Activated T-cell treated with anti-CD3 and anti-CD28 coated beads for 24 hours (primary cell): Measurements from ENCODE around the gene MAP3K6.

ENCODE experiments used
- DNase-seq: peaks from one replicate; pipeline ENCODE4 v3.0.0-alpha.2; 2020; ENCODE audit warnings: low read depth

The MAP3K6 gene

GRCh38 chr1:27333717-27334279 lies 33.0 kb downstream of the MAP3K6 start:
- no peak for DNase-seq

GRCh38 chr1:27332536-27333281 lies 34.1 kb downstream of the MAP3K6 start:
- DNase-seq: no peak

GRCh38 chr1:27331922-27332321 lies 34.8 kb downstream of the MAP3K6 start:
- DNase-seq: no peak

GRCh38 chr1:27331426-27331825 lies 35.3 kb downstream of the MAP3K6 start:
- no peak for DNase-seq

GRCh38 chr1:27330786-27331185 lies 36.0 kb downstream of the MAP3K6 start:
- DNase-seq: no peak

- DNase-seq: no peak
These were observed 38.8 kb downstream of the MAP3K6 start for GRCh38 chr1:27327964-27328363.

GRCh38 chr1:27325286-27325685 lies 41.5 kb downstream of the MAP3K6 start:
- DNase-seq: no peak

GRCh38 chr1:27322569-27323240 lies 44.1 kb downstream of the MAP3K6 start:
- DNase-seq: no peak

GRCh38 chr1:27321813-27322568 lies 44.8 kb downstream of the MAP3K6 start, which contains the start of gene TMEM222:
TSS of gene TMEM222 (plus strand) at chr1:27322163. CDS start at chr1:27322198, 35 bp downstream.
- DNase-seq: peak; percentile 96

- DNase-seq: no peak
These were observed 48.2 kb downstream of the MAP3K6 start for GRCh38 chr1:27318596-27318995.

GRCh38 chr1:27318136-27318535 lies 48.6 kb downstream of the MAP3K6 start:
- DNase-seq: no peak

GRCh38 chr1:27316860-27317259 lies 49.9 kb downstream of the MAP3K6 start:
- DNase-seq: no peak

- DNase-seq: no peak
These were observed 52.0 kb downstream of the MAP3K6 start for GRCh38 chr1:27314737-27315136.

- DNase-seq: no peak
These were observed 52.6 kb downstream of the MAP3K6 start for GRCh38 chr1:27314169-27314568.

- no peak for DNase-seq
These were observed 58.7 kb downstream of the MAP3K6 start for GRCh38 chr1:27307874-27308598.

GRCh38 chr1:27306892-27307761 lies 59.6 kb downstream of the MAP3K6 start:
- no peak for DNase-seq

- DNase-seq: no peak
These were observed 60.7 kb downstream of the MAP3K6 start for GRCh38 chr1:27306071-27306470.
